Stimulated activated CD8-positive, alpha-beta memory T cell treated with anti-CD3 and anti-CD28 coated beads, Interleukin-4, amount 100 ng/mL, for 4 hours (primary cell): ENCODE measurements around the gene DCAF15.
A peak's percentile ranks its signal among the peaks of the same experiment; 100 is the strongest.

Experiments
- DNase-seq, 2 donors: peaks; one replicate each; pipeline ENCODE4 v3.0.0-alpha.2; 2020; ENCODE audit warnings: low read depth in 2 of 2, low spot score in 1 of 2

Gene DCAF15

DNA sequence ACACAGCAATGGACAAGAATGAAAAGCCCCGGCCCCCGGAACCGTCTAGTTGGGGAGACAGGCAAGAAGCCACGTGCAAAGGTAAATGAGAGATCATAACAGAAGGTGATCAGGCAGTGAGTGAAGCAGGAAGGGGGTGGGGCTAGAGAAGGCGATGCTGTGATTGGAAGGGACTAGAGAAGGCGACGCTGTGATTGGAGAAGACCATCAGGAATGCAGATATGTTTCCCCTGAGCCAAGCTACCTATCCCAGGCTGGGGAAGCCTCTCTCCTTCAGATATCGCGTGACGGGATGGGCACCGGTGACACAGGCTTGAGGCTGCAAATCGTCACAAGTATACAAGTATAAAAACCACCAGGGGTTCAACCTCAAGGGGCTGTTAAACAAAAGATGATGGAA, 21.8 kb downstream of the DCAF15 start:
- DNase-seq: no peak

- no peak for DNase-seq
Observed at GRCh38 chr19:13975870-13976269, 23.6 kb downstream of the DCAF15 start.

DNA sequence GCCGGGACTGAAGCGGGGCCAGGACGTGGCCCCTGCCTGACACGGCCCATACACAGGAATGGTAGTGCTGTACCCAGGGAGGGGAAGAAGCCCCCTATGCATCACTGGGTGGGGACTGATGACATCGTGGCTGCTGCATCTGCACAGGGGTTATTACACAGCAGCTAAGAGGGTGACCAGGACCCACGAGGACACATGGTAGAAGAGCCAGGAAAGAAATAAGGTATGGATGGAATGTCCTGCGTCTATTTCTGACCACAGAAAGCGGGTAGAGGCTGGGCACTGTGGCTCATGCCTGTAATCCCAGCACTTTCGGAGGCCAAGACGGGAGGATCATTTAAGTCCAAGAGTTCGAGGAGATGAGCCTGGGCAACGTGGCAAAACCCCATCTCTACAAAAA, 24.1 kb downstream of the DCAF15 start:
- no peak for DNase-seq

GRCh38 chr19:13977803-13978202, 25.5 kb downstream of the DCAF15 start:
- DNase-seq: no peak

DNA sequence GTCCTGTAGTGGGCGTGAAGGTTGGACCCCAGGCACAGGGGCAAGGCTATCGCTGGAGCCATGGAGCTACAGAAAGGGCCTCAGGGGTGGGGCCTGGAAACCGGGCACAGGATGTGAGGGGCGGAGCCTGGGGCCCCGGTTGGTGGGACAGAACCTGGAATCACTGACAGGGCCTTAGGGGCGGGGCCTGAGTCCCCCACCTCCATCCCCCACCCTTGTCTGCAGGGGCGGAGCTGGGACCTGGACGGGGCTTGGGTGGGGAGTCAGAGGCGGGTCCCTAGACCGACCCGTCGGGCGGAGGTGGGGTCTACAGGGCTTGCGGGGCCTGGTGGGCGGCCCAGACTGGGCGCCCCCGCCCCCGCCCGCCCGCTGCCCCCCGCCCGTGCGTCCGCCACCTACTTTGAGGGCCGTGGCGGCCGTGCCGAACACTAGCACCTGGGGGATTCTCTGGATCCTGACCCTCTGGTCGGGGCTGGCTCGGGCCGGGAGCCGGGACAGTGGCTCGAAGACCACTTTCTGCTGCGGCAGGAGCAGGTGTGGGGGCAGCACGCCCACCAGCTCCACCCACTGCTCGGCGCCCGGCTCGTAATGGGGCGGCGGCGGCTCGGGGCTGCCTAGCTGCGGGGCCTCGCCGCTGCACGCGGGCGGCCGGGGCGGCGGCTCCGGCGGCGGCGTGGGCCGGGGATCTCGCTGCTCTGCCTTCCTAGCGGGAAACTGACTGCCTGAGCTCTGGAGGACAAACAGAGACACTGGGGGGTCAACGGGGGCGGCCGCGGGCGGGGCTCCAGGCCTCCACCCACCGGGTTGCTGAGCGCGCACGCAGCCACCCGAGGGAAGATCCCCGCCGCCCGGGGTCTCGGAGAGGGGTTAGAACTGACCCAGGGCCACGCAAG, 26.3 kb downstream of the DCAF15 start:
- no peak for DNase-seq

GRCh38 chr19:13979244-13979615, 26.9 kb downstream of the DCAF15 start:
- no peak for DNase-seq

GRCh38 chr19:13979686-13980085, 27.4 kb downstream of the DCAF15 start:
- DNase-seq: no peak

DNA sequence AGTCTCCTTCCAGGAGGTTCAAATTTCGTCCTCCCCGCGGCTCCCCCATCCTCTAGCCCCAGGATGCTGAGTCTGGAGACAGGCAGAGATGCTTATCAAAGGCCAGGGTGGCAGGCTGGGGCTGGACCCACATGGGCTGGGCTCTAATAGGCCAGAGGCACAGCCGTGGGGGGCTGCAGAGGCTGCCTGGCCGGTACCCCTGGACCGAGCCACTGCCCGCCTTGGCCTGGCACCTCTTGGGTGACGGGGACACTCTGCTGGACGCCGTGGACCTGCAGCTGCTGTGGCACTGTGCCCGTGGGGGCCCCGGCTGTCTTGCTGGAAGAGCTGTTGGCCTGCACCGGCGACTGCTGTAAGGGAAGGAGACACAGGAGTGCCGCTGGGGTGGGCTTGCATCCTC, 28.0 kb downstream of the DCAF15 start:
- DNase-seq: no peak

- no peak for DNase-seq
Observed at GRCh38 chr19:13981021-13981420, 28.7 kb downstream of the DCAF15 start.

GRCh38 chr19:13981467-13981866, 29.2 kb downstream of the DCAF15 start:
- DNase-seq: no peak

DNA sequence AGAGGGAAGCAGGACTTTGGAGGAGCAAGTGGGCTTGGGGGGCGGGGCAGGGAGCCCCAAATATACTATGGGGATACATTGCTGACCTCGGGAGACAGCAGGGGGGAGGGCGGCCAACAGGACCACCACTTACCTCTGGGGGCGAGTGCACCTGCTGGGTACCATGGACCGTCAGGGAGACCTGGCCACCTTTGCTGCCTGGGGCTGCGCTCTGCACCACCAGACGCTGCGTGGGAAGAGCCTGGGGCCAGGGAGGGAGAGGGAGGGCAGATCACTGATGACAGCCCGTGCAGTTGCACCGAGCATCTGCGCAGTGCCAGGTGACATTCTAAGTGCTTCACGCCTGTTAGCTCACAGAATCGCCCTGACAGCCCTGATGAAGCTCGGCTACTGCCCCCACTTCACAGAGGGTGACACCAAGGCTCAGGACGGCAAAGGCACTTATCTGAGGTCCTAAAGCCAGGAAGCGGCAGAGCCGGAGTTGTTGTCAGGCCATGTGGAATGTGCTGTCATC, 29.7 kb downstream of the DCAF15 start:
- no peak for DNase-seq

DNA sequence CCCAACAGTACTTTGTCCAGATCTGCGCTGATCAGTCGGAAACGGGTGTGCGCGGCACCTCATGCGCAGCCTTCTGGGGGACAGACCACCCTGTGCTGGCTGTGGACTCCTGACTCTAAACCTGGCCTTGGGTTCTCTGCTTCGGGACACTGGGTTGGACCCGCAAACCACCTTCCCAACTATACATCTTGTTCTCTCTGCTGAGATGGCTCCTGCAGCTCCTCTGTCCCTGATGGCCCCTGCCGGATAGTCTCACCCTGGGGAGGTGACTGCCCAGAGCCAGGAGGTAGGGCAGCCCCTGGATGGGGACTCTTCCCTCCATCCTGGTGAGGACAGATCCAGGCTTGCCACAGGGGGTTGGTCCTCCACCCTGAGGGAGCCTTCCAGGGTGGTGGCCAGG, 30.5 kb downstream of the DCAF15 start:
- DNase-seq: no peak

- no peak for DNase-seq
Observed at GRCh38 chr19:13983213-13983889, 31.0 kb downstream of the DCAF15 start.

DNA sequence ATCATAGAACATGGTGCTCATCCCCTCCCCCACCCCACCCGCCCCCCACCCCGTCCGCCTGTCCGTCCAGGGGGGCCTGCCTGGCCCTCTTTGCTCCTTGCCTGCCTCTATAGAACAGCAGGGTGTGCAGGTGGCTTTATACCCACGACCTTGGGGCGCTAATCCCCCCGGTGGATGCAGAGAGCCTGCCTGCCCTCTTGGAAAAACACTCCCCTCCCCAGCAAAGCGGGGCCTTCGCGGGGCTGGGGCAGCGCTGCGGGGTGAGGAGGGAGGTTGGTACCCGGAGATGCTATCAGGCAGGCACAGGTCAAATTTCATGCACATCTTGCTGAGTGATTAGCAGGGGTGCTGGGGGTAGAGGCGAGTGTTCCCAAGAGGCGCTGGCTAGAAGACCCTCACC, 31.9 kb downstream of the DCAF15 start:
- no peak for DNase-seq

GRCh38 chr19:13984875-13985741, 32.8 kb downstream of the DCAF15 start:
- DNase-seq: no peak

- DNase-seq: no peak
Observed at GRCh38 chr19:13985771-13986347, 33.5 kb downstream of the DCAF15 start.

DNA sequence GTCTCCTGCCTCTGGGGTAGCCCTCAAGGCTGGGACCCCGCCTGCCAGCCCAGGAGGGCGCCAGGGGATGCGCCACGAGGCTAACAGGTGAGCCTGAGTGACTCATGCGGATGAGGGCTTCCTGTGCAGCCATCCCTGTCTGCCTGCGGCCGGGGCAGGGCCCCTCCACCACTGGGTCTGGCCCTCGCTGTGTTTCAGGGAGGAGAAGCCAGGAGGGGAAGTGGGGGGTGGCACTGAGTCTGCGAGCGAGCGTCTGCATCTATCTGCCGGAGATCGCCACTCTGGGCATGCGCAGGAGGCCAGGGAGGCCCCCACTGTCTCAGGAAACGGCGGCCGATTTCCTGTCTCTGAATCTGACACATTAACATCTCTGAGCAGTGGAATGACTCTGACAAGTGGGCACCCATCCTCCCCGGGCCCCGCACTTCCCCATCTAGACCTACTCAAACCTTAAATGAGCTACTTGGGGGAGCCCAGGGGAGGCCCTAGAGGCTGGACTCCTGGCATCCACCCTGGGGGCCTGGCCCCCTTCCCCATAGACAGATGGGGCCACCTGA, 34.1 kb downstream of the DCAF15 start:
- peak; percentile 97 for DNase-seq

GRCh38 chr19:13987101-13987890, 35.0 kb downstream of the DCAF15 start:
- no peak for DNase-seq

DNA sequence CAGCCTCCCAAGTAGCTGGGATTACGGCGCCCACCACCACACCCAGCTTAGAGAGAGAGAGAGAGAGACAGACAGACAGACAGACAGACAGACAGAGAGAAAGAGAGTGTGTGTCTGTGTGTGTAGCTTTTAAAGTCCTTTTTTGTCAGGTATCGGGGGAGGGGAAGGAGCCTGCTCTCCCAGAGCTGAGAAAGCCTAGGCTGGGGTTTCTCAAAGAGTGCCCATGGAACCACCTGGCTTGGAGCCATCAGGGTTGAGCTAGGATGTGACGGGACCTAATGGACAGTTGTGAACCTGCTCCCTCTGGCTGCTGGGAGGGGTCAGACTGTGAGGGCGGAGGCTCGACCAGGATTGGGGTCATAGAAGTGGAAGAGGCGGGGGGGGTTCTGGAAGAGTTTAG, 37.2 kb downstream of the DCAF15 start:
- DNase-seq: no peak

DNA sequence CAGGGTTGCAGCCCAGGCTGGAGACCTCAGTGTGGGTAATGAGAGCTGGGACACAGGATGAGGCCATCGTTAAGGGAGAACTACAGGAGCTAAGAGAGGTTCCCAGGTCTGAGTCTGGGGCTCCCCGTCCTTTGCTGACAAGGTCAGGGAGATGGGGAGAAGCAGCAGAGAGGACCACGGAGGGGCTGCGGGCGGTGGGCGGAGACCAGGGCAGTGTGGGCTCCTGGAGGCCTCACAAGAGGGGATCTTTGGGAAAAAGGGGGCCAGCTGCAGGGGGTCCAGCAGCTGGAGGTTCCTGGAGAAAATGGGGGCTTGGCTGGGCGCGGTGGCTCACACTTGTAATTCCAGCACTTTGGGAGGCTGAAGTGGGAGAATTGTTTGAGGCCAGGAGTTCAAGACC, 37.8 kb downstream of the DCAF15 start:
- DNase-seq: no peak
